GM18519 (cell line): ENCODE measurements around the gene KLF13.

Source experiments
- ATAC-seq: cut with Tn5 transposase; IDR thresholded peaks from one replicate; pipeline ENCODE4 v1.9.1; 2021; ENCODE audit warnings: mild to moderate bottlenecking, moderate library complexity; ENCODE audit not compliant: unreplicated experiment, low FRiP score

KLF13 gene

GRCh38 chr15:31360843-31361763, 34.5 kb downstream of the KLF13 start:
- ATAC-seq: peak; percentile 54

DNA sequence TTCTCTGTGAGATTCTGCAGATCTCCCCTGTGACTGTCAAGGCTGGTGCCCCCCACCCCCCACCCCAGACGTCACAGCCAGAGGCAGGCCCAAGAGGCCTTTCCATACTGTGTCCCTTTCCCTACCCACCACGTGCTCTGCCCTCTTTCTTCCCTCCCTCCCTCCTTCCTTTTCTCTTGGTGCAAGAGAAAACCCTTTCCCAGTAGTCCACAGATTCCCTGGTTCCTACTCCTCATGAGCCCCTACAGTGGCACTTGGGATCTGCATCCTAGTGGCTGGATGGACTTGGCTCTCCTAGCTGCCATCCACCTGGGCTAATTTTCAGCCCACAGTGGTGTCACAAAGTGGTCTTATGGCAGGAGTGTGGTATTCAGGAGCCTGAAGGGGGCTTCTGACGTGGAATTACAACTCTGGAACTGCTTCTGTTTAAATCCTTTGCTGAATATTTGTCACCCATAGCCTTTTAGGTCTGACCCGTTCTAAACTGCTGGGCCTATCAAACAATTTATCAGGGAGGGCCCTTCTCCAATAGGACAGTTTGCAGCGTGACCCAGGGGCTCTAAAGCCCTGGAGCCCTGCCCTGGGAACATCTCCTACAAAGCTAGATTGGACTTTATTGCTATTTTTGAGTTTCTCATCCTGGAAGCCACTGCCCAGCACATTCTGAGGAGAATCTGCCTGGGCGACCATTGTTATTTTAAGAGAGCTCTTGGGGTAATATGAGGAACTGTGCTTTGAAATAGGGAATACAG, 35.3 kb downstream of the KLF13 start:
- no peak for ATAC-seq

DNA sequence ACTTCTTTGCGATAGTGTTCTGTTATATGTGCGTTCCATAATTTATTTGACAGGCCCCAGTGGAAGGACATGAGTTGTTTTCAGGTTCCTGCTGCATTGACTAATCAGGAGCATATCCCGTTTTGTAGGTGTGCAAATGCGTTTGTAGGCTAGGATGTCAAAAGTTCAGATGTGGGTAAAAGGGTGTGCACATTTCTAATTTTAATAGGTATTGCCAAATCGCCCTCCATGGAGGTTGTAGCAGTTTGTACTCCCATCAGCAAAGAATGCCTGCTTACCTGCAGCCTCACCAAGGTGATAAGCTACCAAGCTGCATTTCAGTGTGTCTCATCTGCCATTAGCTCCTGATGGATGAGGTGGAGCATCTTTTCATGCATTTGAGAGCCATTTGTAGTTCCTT, 36.3 kb downstream of the KLF13 start:
- ATAC-seq: no peak

GRCh38 chr15:31364301-31365031, 37.8 kb downstream of the KLF13 start:
- ATAC-seq: no peak

- no peak for ATAC-seq
Observed at GRCh38 chr15:31365032-31365654, 38.5 kb downstream of the KLF13 start.

GRCh38 chr15:31365655-31366127, 39.1 kb downstream of the KLF13 start:
- peak; percentile 52 for ATAC-seq

DNA sequence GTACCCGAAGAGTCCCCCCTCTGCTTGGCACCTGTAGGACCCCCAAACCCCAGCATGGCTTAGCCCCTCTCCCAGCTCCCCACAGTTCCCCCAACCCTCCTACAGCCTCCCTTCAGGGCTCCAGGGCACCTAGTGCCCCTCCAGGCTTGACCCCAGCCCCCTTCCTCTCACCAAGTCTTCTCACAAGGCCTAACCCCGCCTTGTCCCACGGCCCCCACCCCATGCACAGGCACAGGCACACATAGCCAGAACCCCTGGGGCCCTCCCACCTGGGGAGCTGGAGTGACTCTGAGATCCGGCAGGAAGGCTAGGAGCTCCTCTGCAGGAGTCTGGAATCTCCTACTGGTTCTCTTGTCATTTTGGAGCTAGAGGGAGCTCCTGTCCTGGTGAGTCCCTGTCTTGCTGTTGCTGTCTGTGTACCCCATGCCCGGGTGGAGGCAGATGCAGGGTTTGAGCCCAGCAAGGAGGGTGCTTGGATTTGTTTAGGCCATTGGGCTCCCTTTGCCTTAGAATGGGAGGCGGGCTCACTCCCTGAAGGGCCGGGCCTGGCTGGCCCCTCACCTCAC, 39.6 kb downstream of the KLF13 start:
- ATAC-seq: no peak

- no peak for ATAC-seq
Observed at GRCh38 chr15:31367021-31367729, 40.5 kb downstream of the KLF13 start.

DNA sequence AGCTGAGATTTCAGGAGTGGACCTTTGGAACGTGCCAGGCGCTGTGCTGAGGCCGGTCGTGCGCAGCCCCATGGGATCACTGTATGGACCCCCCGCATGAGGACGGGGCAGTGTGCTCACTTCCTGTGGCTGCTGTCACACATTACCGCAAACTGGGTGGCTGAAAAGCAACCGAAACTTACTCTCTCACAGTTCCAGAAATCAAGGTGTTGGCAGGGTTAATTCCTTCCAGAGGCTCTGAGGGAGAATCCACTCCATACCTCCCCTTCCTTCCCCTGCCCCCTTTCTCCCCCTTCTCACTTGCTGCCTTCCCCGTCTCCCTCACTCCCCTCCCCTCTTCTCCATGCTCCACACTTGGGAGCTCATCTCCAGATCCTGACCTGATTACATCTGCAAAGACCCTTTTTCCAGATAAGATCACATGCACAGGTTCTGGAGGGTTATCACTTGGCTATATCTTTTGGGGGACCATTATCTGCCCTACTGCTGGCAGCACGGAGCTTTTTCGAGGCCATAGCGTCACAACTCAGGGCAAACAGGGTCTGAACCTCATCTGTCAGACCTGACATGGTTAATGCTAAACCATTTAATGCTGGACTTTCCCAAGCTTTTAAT, 41.2 kb downstream of the KLF13 start:
- no peak for ATAC-seq

DNA sequence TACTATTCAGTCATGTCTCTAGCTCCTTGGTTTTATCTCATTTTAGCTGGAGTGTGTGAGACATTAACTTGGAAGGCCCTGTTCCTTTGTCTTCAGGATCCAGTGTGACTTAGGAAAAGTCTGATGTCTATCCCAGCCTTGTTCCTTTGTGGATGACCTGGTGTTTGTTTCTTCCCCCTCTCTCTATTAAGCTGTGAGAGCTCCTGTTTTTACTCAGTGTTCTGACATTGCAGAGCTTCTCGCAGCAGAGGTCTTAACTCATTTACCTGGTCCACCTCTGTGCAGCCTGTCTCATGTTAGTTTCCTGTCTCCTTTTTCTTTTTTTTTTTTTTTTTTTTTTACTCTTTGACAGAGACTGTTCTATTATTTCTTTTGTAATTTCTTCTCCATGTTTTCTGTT, 43.1 kb downstream of the KLF13 start:
- no peak for ATAC-seq

GRCh38 chr15:31371520-31372240, 45.0 kb downstream of the KLF13 start:
- no peak for ATAC-seq

GRCh38 chr15:31372635-31373091, 46.0 kb downstream of the KLF13 start:
- no peak for ATAC-seq

- ATAC-seq: no peak
Observed at GRCh38 chr15:31373096-31373865, 46.6 kb downstream of the KLF13 start.

DNA sequence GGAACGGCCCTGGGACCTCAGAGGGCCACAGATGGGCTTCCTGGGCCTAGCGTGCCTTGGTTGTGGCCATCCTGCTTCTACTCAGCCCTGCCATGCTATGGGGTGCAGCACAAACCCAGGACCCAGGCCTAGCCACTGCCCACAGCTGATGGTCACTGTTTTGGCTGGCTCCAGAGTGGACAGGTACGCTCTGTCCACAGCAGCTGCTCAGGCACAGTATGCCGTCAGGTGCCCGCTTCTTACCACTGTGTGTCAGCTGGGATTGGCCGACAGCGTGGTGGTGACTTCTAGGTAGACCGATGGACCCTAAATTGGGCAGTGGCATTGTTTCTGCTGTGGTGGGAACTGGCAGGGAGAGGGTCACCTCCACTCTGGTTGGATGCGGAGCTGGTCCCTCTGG, 47.3 kb downstream of the KLF13 start:
- no peak for ATAC-seq

DNA sequence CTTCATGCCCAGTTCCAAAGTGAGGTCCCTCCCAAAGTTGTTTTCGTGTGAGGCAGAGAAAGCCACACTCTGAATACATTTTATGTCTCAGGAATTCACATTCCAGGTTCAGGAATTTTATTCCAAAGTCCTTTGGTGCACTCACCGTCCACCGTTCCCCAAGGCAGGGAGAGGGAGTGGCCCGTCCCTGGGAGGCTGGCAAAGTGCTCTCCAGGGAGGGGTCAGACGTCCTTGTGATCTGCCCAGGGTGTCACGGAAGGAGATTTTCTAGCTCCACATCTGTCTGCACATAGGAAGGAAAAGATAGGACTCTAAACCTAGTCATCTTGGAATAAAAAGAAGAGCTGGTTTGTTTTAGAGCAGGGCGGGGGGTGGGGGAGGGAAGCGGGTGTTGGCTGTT, 47.9 kb downstream of the KLF13 start:
- ATAC-seq: no peak

DNA sequence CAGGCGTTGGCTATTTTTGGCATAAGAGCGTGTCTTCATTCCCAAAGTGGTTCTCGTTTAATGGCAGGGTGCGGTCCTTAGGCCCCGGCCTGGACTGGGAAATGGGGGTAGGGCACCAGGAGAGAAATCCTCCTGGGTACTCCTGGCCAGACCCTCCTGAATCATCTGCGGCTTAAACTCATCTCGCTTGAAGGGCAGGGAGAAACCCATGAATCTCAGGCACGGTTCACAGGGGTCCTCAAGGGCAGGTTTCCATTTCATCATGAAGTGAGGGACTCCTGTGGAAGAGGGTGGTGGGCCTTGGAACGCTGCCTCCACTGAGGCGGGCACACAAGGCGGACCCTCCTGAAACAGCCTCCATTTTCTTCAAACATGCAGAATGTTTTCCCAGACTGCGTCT, 48.4 kb downstream of the KLF13 start:
- no peak for ATAC-seq

- no peak for ATAC-seq
Observed at GRCh38 chr15:31375772-31376171, 49.1 kb downstream of the KLF13 start.

- no peak for ATAC-seq
Observed at GRCh38 chr15:31376511-31376910, 49.9 kb downstream of the KLF13 start.
